Measurements from ENCODE around the gene NUAK2. TPM values are rescaled to one million over a fixed set of nuclear protein-coding genes. Genes with fewer than 3 reads are reported as not detected.

The NUAK2 gene
- total and polyA plus RNA-seq, 3 donors from 2014 or later: 7.2 to 19.6 (median 13.4) TPM

DNA sequence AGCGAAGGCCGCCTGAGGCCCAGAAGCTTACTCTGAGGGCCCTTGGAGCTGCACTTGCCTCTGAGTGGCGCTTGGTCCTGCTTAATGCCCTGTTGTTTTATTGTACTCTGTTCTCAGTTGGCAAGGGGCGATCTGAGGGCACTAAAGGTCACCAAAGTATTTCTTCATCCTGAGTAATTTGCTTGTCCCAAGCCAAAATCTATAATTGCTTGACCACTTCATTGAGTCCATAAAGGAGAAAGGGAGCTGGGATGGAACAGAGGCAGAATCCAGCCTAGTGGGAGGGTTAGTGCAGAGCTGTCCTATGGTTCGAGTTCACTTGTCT, 376 bp upstream of the NUAK2 start:
- peak overlapping the region in 1 of 2 donors; percentile 73 for H3K4me3 ChIP-seq
- 60 to 69% methylated on average over 3 to 5 of the region's 5 CpGs for WGBS, 2 donors
- H3K4me1 ChIP-seq: peaks cover 23% of the 10 kb centered on the region
- H3K9me3 ChIP-seq: no peaks in the 10 kb centered on the region
- no peaks in the 10 kb centered on the region for H3K36me3 ChIP-seq (ENCODE audit: low read depth, missing control alignments)
- H3K27ac ChIP-seq: no peak overlapping the region
- no peak for DNase-seq
- intact Hi-C loops (cut with DNase I; ENCODE audit: low total_unique reads): no loop called here
- TF ChIP-seq POLR2A (IDR thresholded peaks at IDR 0.05): no peak
- TF ChIP-seq CTCF (IDR thresholded peaks at IDR 0.05): no peak
- no peaks in the 10 kb centered on the region for H3K27me3 ChIP-seq

GRCh38 chr1:205319081-205320018, 2.2 kb downstream of the NUAK2 start:
- peaks cover 30% of the 10 kb centered on the region for H3K4me1 ChIP-seq

DNA sequence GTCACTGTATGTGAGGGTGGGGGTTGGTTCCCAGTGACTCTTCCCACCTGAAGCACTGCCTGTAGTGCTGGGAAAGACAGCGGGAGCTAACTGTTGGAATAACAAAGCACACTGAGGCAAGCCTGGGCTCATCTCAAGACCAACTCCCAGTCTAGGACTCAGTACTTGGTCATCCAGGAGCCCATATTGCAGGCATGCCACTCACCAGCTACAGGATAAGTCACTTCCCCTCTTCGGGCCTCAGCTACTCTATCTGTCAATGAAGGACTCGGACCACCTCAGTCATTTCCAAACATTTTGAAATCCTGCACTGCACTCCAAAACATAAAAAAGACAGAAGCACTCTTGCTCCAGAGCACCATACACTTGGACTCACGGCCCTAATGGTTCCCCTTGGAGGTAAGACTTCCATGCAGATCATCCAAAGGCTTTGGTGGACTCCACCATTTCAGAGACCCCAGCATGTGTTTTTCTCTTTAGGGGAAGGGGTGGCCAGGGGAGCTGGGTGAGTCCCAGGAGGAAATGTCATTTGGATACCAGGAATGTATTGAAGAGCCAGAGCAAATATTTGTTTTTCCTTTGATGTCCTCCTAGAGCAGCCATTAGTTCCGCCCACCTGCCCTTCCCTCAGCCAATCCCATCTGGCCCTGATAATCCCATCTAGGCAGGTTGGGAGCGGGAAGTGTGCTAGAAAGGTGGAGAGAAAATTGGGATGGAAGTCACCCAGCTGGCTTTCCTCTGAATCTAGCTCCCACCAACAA, 3.1 kb downstream of the NUAK2 start:
- H3K27ac ChIP-seq: no peak overlapping the region
- 82 to 88% methylated on average over 6 of the region's 6 CpGs for WGBS, 2 donors
- no peak for DNase-seq
- H3K4me1 ChIP-seq: peaks cover 40% of the 10 kb centered on the region
- intact Hi-C loops (cut with DNase I; ENCODE audit: low total_unique reads): no loop called here
- TF ChIP-seq CTCF (IDR thresholded peaks at IDR 0.05) (no peak), POLR2A (IDR thresholded peaks at IDR 0.05) (no peak)
- H3K27me3 ChIP-seq: no peaks in the 10 kb centered on the region
- no peaks in the 10 kb centered on the region for H3K36me3 ChIP-seq (ENCODE audit: low read depth, missing control alignments)
- no peak overlapping the region for H3K4me3 ChIP-seq
- H3K9me3 ChIP-seq: no peaks in the 10 kb centered on the region

More at GRCh38 chr1:205319081-205320018, 2.2 kb downstream of the NUAK2 start:
- intact Hi-C loops (cut with DNase I; ENCODE audit: low total_unique reads): no loop called here
- Histone ChIP-seq H3K27me3 (no peaks in the 10 kb centered on the region), H3K36me3 (ENCODE audit: low read depth, missing control alignments) (no peaks in the 10 kb centered on the region), H3K27ac (no peak overlapping the region), H3K4me3 (peak overlapping the region in 1 of 2 donors; percentile 73), H3K9me3 (no peaks in the 10 kb centered on the region)
- TF ChIP-seq CTCF (IDR thresholded peaks at IDR 0.05): no peak
- no peak for TF ChIP-seq POLR2A (IDR thresholded peaks at IDR 0.05)
- 51 to 55% methylated on average over 6 of the region's 6 CpGs for WGBS, 2 donors
- DNase-seq: peak; percentile 66

- no peaks in the 10 kb centered on the region for H3K36me3 ChIP-seq (ENCODE audit: low read depth, missing control alignments)
- H3K4me3 ChIP-seq: no peak overlapping the region
- H3K27me3 ChIP-seq: no peaks in the 10 kb centered on the region
- H3K4me1 ChIP-seq: peaks cover 43% of the 10 kb centered on the region
- no peaks in the 10 kb centered on the region for H3K9me3 ChIP-seq
- H3K27ac ChIP-seq: no peak overlapping the region
- 18 to 25% methylated on average over 4 to 7 of the region's 7 CpGs for WGBS, 2 donors
- intact Hi-C loops (cut with DNase I; ENCODE audit: low total_unique reads): no loop called here
- DNase-seq: peak; percentile 89
- TF ChIP-seq POLR2A (IDR thresholded peaks at IDR 0.05) (no peak), CTCF (IDR thresholded peaks at IDR 0.05) (no peak)
These were observed 4.1 kb downstream of the NUAK2 start for GRCh38 chr1:205317311-205317917.
